Ectodermal cell (in vitro differentiated cells): ENCODE data around the gene ARL4D.
"Not testable (repeated sequence)": the region's sequence is repeated elsewhere in the genome, so short reads cannot be mapped to it uniquely, and the experiment has no call there.

Source experiments
- H3K27ac ChIP-seq: 2 replicates; pipeline ENCODE4 v1.7.0; 2013; ENCODE audit warnings: mild to moderate bottlenecking, low read depth, low read length; ENCODE audit not compliant: insufficient read depth, poor library complexity, severe bottlenecking
- H3K27me3 ChIP-seq: 2 replicates; pipeline ENCODE4 v1.7.0; 2013; ENCODE audit warnings: mild to moderate bottlenecking, low read length; ENCODE audit not compliant: insufficient read depth, control insufficient read depth, poor library complexity, severe bottlenecking
- H3K36me3 ChIP-seq: one replicate; pipeline ENCODE4 v1.7.0; 2013; ENCODE audit warnings: low read length; ENCODE audit not compliant: control insufficient read depth, insufficient read depth
- H3K4me1 ChIP-seq: one replicate; pipeline ENCODE4 v1.7.0; 2013; ENCODE audit warnings: low read length; ENCODE audit not compliant: control insufficient read depth, insufficient read depth
- H3K4me3 ChIP-seq: 2 replicates; pipeline ENCODE4 v1.7.0; 2013; ENCODE audit warnings: low read depth, low read length, control low read depth; ENCODE audit not compliant: insufficient read depth
- H3K9me3 ChIP-seq: 2 replicates; pipeline ENCODE4 v1.7.0; 2013; ENCODE audit warnings: mild to moderate bottlenecking, low read length, moderate library complexity; ENCODE audit not compliant: control insufficient read depth
- WGBS, 2 experiments: methylation state at CpG; one replicate each; pipeline ENCODE4 v1.1.7; 2013; ENCODE audit warnings: missing lambda C conversion rate in 2 of 2; 5-methylcytosine and 5-hydroxymethylcytosine counted together

Gene ARL4D

GRCh38 chr17:43368740-43369506, 29.9 kb upstream of the ARL4D start:
- H3K36me3 ChIP-seq: no peaks in the 10 kb centered on the region
- peak overlapping the region; percentile 100 for H3K27ac ChIP-seq
- H3K9me3 ChIP-seq: no peaks in the 10 kb centered on the region
- 12 to 14% methylated on average over 51 of the region's 51 CpGs for WGBS, 2 experiments
- no peaks in the 10 kb centered on the region for H3K27me3 ChIP-seq
- H3K4me1 ChIP-seq: peaks cover 23% of the 10 kb centered on the region
- H3K4me3 ChIP-seq: peak overlapping the region; percentile 27

- no peak overlapping the region for H3K27ac ChIP-seq
- H3K27me3 ChIP-seq: no peaks in the 10 kb centered on the region
- peaks cover 23% of the 10 kb centered on the region for H3K4me1 ChIP-seq
- no peaks in the 10 kb centered on the region for H3K9me3 ChIP-seq
- H3K36me3 ChIP-seq: no peaks in the 10 kb centered on the region
- WGBS, 2 experiments: 94 to 98% methylated on average over 5 of the region's 5 CpGs
- H3K4me3 ChIP-seq: no peak overlapping the region
Measured at GRCh38 chr17:43369986-43370385, 28.8 kb upstream of the ARL4D start.

- H3K27me3 ChIP-seq: no peaks in the 10 kb centered on the region
- no peaks in the 10 kb centered on the region for H3K36me3 ChIP-seq
- H3K4me1 ChIP-seq: peaks cover 23% of the 10 kb centered on the region
- no peaks in the 10 kb centered on the region for H3K9me3 ChIP-seq
- H3K27ac ChIP-seq: no peak overlapping the region
- 81 to 82% methylated on average over 5 of the region's 6 CpGs for WGBS, 2 experiments
- no peak overlapping the region for H3K4me3 ChIP-seq
Measured at GRCh38 chr17:43371227-43371821, 27.5 kb upstream of the ARL4D start.

GRCh38 chr17:43372273-43372911, 26.4 kb upstream of the ARL4D start:
- Histone ChIP-seq H3K27ac (no peak overlapping the region), H3K4me3 (no peak overlapping the region), H3K9me3 (no peaks in the 10 kb centered on the region), H3K4me1 (peaks cover 15% of the 10 kb centered on the region), H3K27me3 (no peaks in the 10 kb centered on the region), H3K36me3 (no peaks in the 10 kb centered on the region)
- WGBS, 2 experiments: 91 to 94% methylated on average over 11 of the region's 11 CpGs

- H3K4me1 ChIP-seq: peaks cover 13% of the 10 kb centered on the region
- H3K36me3 ChIP-seq: no peaks in the 10 kb centered on the region
- H3K27ac ChIP-seq: no peak overlapping the region
- 94 to 95% methylated on average over 4 of the region's 4 CpGs for WGBS, 2 experiments
- no peaks in the 10 kb centered on the region for H3K9me3 ChIP-seq
- H3K4me3 ChIP-seq: no peak overlapping the region
- no peaks in the 10 kb centered on the region for H3K27me3 ChIP-seq
Measured at GRCh38 chr17:43373356-43373755, 25.4 kb upstream of the ARL4D start.

GRCh38 chr17:43375915-43376314, 22.9 kb upstream of the ARL4D start:
- not testable (repeated sequence) for H3K27me3 ChIP-seq, H3K4me3 ChIP-seq, H3K27ac ChIP-seq, H3K4me1 ChIP-seq, H3K9me3 ChIP-seq, H3K36me3 ChIP-seq
- 83 to 87% methylated on average over 4 of the region's 4 CpGs for WGBS, 2 experiments

- 84% methylated on average over 12 of the region's 12 CpGs for WGBS, 2 experiments
- Histone ChIP-seq H3K9me3 (no peaks in the 10 kb centered on the region), H3K27me3 (no peaks in the 10 kb centered on the region), H3K4me1 (peaks cover 5% of the 10 kb centered on the region), H3K4me3 (no peak overlapping the region), H3K27ac (no peak overlapping the region), H3K36me3 (no peaks in the 10 kb centered on the region)
Measured at GRCh38 chr17:43377056-43377810, 21.6 kb upstream of the ARL4D start.

GRCh38 chr17:43378766-43379165, 20.0 kb upstream of the ARL4D start:
- Histone ChIP-seq H3K4me1 (no peaks in the 10 kb centered on the region), H3K27ac (no peak overlapping the region), H3K36me3 (no peaks in the 10 kb centered on the region), H3K9me3 (no peaks in the 10 kb centered on the region), H3K27me3 (no peaks in the 10 kb centered on the region), H3K4me3 (no peak overlapping the region)
- WGBS, 2 experiments: 96% methylated on average over 26 of the region's 26 CpGs

GRCh38 chr17:43380307-43380706, 18.5 kb upstream of the ARL4D start:
- no peaks in the 10 kb centered on the region for H3K4me1 ChIP-seq
- no peaks in the 10 kb centered on the region for H3K27me3 ChIP-seq
- no peaks in the 10 kb centered on the region for H3K9me3 ChIP-seq
- H3K4me3 ChIP-seq: no peak overlapping the region
- no peaks in the 10 kb centered on the region for H3K36me3 ChIP-seq
- 91 to 97% methylated on average over 5 of the region's 5 CpGs for WGBS, 2 experiments
- no peak overlapping the region for H3K27ac ChIP-seq

- Histone ChIP-seq H3K27me3 (no peaks in the 10 kb centered on the region), H3K27ac (no peak overlapping the region), H3K4me3 (no peak overlapping the region), H3K36me3 (no peaks in the 10 kb centered on the region), H3K4me1 (no peaks in the 10 kb centered on the region), H3K9me3 (no peaks in the 10 kb centered on the region)
- WGBS, 2 experiments: 84 to 92% methylated on average over 3 of the region's 3 CpGs
Measured at GRCh38 chr17:43381204-43381603, 17.6 kb upstream of the ARL4D start.
